K562 (cell line): ENCODE results near the gene ZMYM2. TPM values are rescaled to one million over a fixed set of nuclear protein-coding genes. Genes with fewer than 3 reads are reported as not detected.

ENCODE experiments used
- ATAC-seq: fragments of 200-7000 bp; cut with Tn5 transposase; 3 replicates; pipeline ENCODE4 v1.9.1; 2020; ENCODE audit warnings: moderate library complexity
- BruUV-seq: library from RNA; stranded (reverse); fragments of 400-500 nt; replicated peaks from 2 replicates; lab custom pipeline; 2021; lab: Mats Ljungman, UMichigan
- CTCF ChIA-PET: fragments of 300-600 bp; formaldehyde crosslinking; extraction: SDS; loops from one replicate; lab custom pipeline; 2021; ENCODE audit warnings: low intra/inter-chr PET ratio; lab: Yijun Ruan, JAX
- POLR2A ChIA-PET: fragments of 300-600, 350-650 bp; sonication (Branson Sonifier 250); formaldehyde crosslinking; extraction: SDS; loops from one replicate; lab custom pipeline; 2021; ENCODE audit warnings: antibody characterized with exemption, inconsistent platforms; lab: Yijun Ruan, JAX
- DNase-seq, 4 experiments: peaks; one replicate each; pipeline versions ENCODE4 v3.0.0 to v3.0.0-alpha.2; 2011 to 2018; ENCODE audit warnings: low spot score in 3 of 4, mixed read lengths in 3 of 4; ENCODE audit errors: extremely low read depth in 1 of 4
- FAIRE-seq: peaks from 2 replicates; lab custom pipeline; 2011; peaks lifted over from hg19 to GRCh38; lab: Jason Lieb, UNC
- H2AFZ ChIP-seq: 2 replicates; pipeline ENCODE4 v1.6.0; 2011; ENCODE audit warnings: low read depth, low read length, control low read depth, inconsistent platforms
- H3K27ac ChIP-seq: fragments of 200-600 bp; 3 replicates; pipeline ENCODE4 v1.8.0; 2011; ENCODE audit warnings: low read depth, mild to moderate bottlenecking, control low read depth, inconsistent platforms, low read length, moderate library complexity, mixed read lengths; ENCODE audit errors: extremely low read depth
- H3K27me3 ChIP-seq, 2 experiments: fragments of 300-600 bp in 1 of 2; 2 replicates in 1 of 2; 3 replicates in 1 of 2; pipeline versions ENCODE4 v1.6.0 to v1.8.0; 2011; ENCODE audit warnings: inconsistent platforms in 2 of 2, low read length in 2 of 2, mild to moderate bottlenecking in 1 of 2, mixed read lengths in 1 of 2, moderate library complexity in 1 of 2; ENCODE audit not compliant: control insufficient read depth in 2 of 2, insufficient read depth in 2 of 2
- H3K36me3 ChIP-seq: fragments of 300-600 bp; 3 replicates; pipeline ENCODE4 v1.8.0; 2011; ENCODE audit warnings: mild to moderate bottlenecking, low read length, inconsistent platforms; ENCODE audit not compliant: control insufficient read depth, insufficient read depth
- H3K4me1 ChIP-seq, 2 experiments: fragments of 200-600 bp in 1 of 2; replicated peaks in 1 of 2; 2 replicates in 1 of 2; 3 replicates in 1 of 2; pipeline versions ENCODE4 v1.5.1 to v1.8.0; 2011; ENCODE audit warnings: inconsistent platforms in 2 of 2, low read length in 2 of 2, mild to moderate bottlenecking in 1 of 2, mixed read lengths in 1 of 2, moderate library complexity in 1 of 2; ENCODE audit not compliant: control insufficient read depth in 2 of 2, insufficient read depth in 2 of 2
- H3K4me2 ChIP-seq: 2 replicates; pipeline ENCODE4 v1.6.1; 2011; ENCODE audit warnings: low read length, control low read depth, inconsistent platforms, mixed read lengths; ENCODE audit not compliant: insufficient read depth
- H3K4me3 ChIP-seq: fragments of 200-600 bp; sonication (generic), shearing (Covaris generic); 2 replicates; pipeline ENCODE4 v1.5.1; 2016; ENCODE audit warnings: control low read depth, inconsistent platforms
- H3K79me2 ChIP-seq: fragments of 200-600 bp; 3 replicates; pipeline ENCODE4 v1.8.0; 2011; ENCODE audit warnings: low read length, inconsistent platforms; ENCODE audit not compliant: control insufficient read depth, insufficient read depth
- H3K9ac ChIP-seq, 2 experiments: 2 replicates each; pipeline versions ENCODE4 v1.6.0 to v1.6.1; 2011; ENCODE audit warnings: low read depth in 2 of 2, low read length in 2 of 2, control low read depth in 1 of 2, inconsistent platforms in 1 of 2, mild to moderate bottlenecking in 1 of 2, mixed read lengths in 1 of 2; ENCODE audit not compliant: insufficient read depth in 1 of 2
- H3K9me1 ChIP-seq: one replicate; pipeline ENCODE4 v1.6.0; 2011; ENCODE audit warnings: inconsistent platforms, mild to moderate bottlenecking, low read length, moderate library complexity; ENCODE audit not compliant: control insufficient read depth, insufficient read depth
- H3K9me3 ChIP-seq: replicated peaks from 2 replicates; pipeline ENCODE4 v1.5.1; 2011; ENCODE audit warnings: low read depth, low read length, inconsistent platforms; ENCODE audit not compliant: control insufficient read depth, insufficient read depth
- H4K20me1 ChIP-seq: replicated peaks from 2 replicates; pipeline ENCODE4 v1.6.1; 2011; ENCODE audit warnings: low read length, inconsistent platforms, mixed read lengths; ENCODE audit not compliant: control insufficient read depth, insufficient read depth
- C11orf30 ChIP-seq: fragments of 450-650 bp; IDR thresholded peaks from 2 replicates; pipeline ENCODE4 v1.6.1; 2016; ENCODE audit warnings: low read depth, mild to moderate bottlenecking
- CREB3L1 ChIP-seq: fragments of 450-650 bp; IDR thresholded peaks from 2 replicates; pipeline ENCODE4 v1.6.1; 2014; ENCODE audit warnings: low read depth, mild to moderate bottlenecking, moderate library complexity, borderline replicate concordance
- DPF2 ChIP-seq: fragments of 450-650 bp; IDR thresholded peaks from 2 replicates; pipeline ENCODE4 v1.6.1; 2016
- ESRRB ChIP-seq: fragments of 250-450 bp; sonication (Bioruptor Pico); IDR thresholded peaks from 2 replicates; pipeline ENCODE4 v1.5.0; 2020; ENCODE audit warnings: mild to moderate bottlenecking, moderate library complexity, borderline replicate concordance
- HMG20A ChIP-seq: fragments of 450-650 bp; formaldehyde crosslinking; conservative IDR thresholded peaks from 2 replicates; pipeline ENCODE4 v1.4.0; 2020; ENCODE audit warnings: mild to moderate bottlenecking, mixed read lengths
- HNRNPLL ChIP-seq: fragments of 200-400 bp; formaldehyde crosslinking; IDR thresholded peaks from 2 replicates; pipeline ENCODE4 v1.6.1; 2017; ENCODE audit warnings: low read length, low read depth, mild to moderate bottlenecking; ENCODE audit not compliant: poor library complexity, severe bottlenecking
- MAFG ChIP-seq: fragments of 450-650 bp; conservative IDR thresholded peaks from 2 replicates; pipeline ENCODE4 v1.6.1; 2016; ENCODE audit warnings: missing genetic modification characterization, missing compliant biosample characterization
- NFATC3 ChIP-seq: fragments of 450-650 bp; IDR thresholded peaks from 2 replicates; pipeline ENCODE4 v1.6.1; 2017; ENCODE audit warnings: mild to moderate bottlenecking
- NFE2 ChIP-seq: IDR thresholded peaks from 2 replicates; pipeline ENCODE4 v1.6.1; 2014; ENCODE audit warnings: antibody characterized with exemption, low read depth
- STAT5A ChIP-seq: IDR thresholded peaks from 2 replicates; pipeline ENCODE4 v1.6.1; 2012; ENCODE audit warnings: low read length, inconsistent platforms, borderline replicate concordance
- TBP ChIP-seq: optimal IDR thresholded peaks from 2 replicates; pipeline ENCODE3; 2011; ENCODE audit warnings: low read depth, low read length, improper control_type of control experiment
- ZBTB5 ChIP-seq: fragments of 450-650 bp; IDR thresholded peaks from 2 replicates; pipeline ENCODE4 v1.6.1; 2017; ENCODE audit warnings: antibody characterized with exemption
- ZFP36 ChIP-seq: fragments of 150-350 bp; IDR thresholded peaks from 2 replicates; pipeline ENCODE4 v1.6.1; 2018; ENCODE audit warnings: low read length, low read depth; ENCODE audit not compliant: partially characterized antibody
- ZHX1 ChIP-seq: fragments of 150-350 bp; conservative IDR thresholded peaks from 2 replicates; pipeline ENCODE4 v1.6.1; 2014; ENCODE audit warnings: low read length
- ZNF316 ChIP-seq: fragments of 450-650 bp; IDR thresholded peaks from 2 replicates; pipeline ENCODE4 v1.6.1; 2016
- WGBS: fragments of 100-300 bp; shearing (Covaris generic); methylation state at CpG from one replicate; pipeline ENCODE4 v1.1.6; 2016; ENCODE audit warnings: low coverage, mixed read lengths; ENCODE audit not compliant: insufficient coverage; ENCODE audit errors: missing lambda C conversion rate; 5-methylcytosine and 5-hydroxymethylcytosine counted together
- in situ Hi-C: fragments of 300-500 bp; cut with MboI; formaldehyde crosslinking; loops from 4 replicates; pipeline ENCODE4 v1.15.0; 2018; ENCODE audit warnings: inconsistent platforms, mixed read lengths
- intact Hi-C: fragments of 100-400 bp; cut with micrococcal nuclease; formaldehyde crosslinking; loops from 2 replicates; pipeline ENCODE4 v1.14.2; 2022
- polyA plus RNA-seq, 8 experiments: library from polyadenylated mRNA; depleted of rRNA in 4 of 8; stranded (reverse) in 5 of 8; unstranded in 3 of 8; fragments of >200 nt; fragmentation: Nextera tagmentation in 2 of 8; fragmentation: Illumina TruSeq in 1 of 8; extraction: Ambion mirVana in 2 of 8; extraction: Trizol in 1 of 8; gene quantifications; 2 replicates each; pipeline versions ENCODE4 v1.2.1 to v1.2.3, GENCODE V29; 2011 to 2014; ENCODE audit warnings: inconsistent platforms in 1 of 8, missing spikeins in 1 of 8
- total RNA-seq, 7 experiments: library from RNA; depleted of rRNA in 6 of 7; stranded (reverse); fragments of >200 nt in 6 of 7; fragmentation: Illumina TruSeq in 2 of 7; extraction: Trizol in 2 of 7; gene quantifications; 2 replicates each; pipeline versions ENCODE4 v1.2.1 to v1.2.3, GENCODE V29; 2011 to 2021; ENCODE audit warnings: low replicate concordance in 1 of 7

Gene ZMYM2
- total and polyA plus RNA-seq, 9 of the 15 experiments (the other 6 are each of a cell fraction or from before 2014, with no cell fraction given), result 5.0 to 48.8 (median 26.8) TPM

GRCh38 chr13:19981685-19982238 is 23.2 kb downstream of the ZMYM2 start:
- intact Hi-C loops, result no loop called here
- in situ Hi-C loops, result loop anchor here (10.0 kb wide), 1 partner anchor 183 kb away; the partner anchor contains the start of gene GJA3
- TF ChIP-seq NFE2, result peak; percentile 53
- no peak for TF ChIP-seq ZBTB5
- TF ChIP-seq ZFP36, result no peak
- no peak for TF ChIP-seq ESRRB (CRISPR knock-in tag)
- TF ChIP-seq CREB3L1, result no peak
- no peak for TF ChIP-seq HMG20A (CRISPR knock-in tag)
- TF ChIP-seq ZNF316, result peak; percentile 39
- no peak for TF ChIP-seq HNRNPLL
- no peak for TF ChIP-seq NFATC3
- TF ChIP-seq DPF2, result peak; percentile 14; the same call in 1 of the 2 replicates
- TF ChIP-seq TBP, result no peak
- peak; percentile 56; the same call in 1 of the 2 replicates for TF ChIP-seq MAFG (tag)
- peak; percentile 50 for TF ChIP-seq C11orf30
- TF ChIP-seq STAT5A, result no peak
- TF ChIP-seq ZHX1, result no peak

More at GRCh38 chr13:19981685-19982238, 23.2 kb downstream of the ZMYM2 start:
- H3K27ac ChIP-seq, result peak overlapping the region; percentile 3; the same call in 1 of the 3 replicates
- H3K9ac ChIP-seq, result no peak overlapping the region
- CTCF ChIA-PET, result no interaction called here
- peaks cover 7% of the 10 kb centered on the region; the same call in 1 of the 3 replicates for H3K36me3 ChIP-seq
- H3K27me3 ChIP-seq, result no peaks in the 10 kb centered on the region
- DNase-seq, result peak in 1 of 4 experiments; percentile 8
- no peak overlapping the region for H2AFZ ChIP-seq
- BruUV-seq, result no TSS peak
- H3K9me3 ChIP-seq, result no peaks in the 10 kb centered on the region
- H3K9me1 ChIP-seq, result no peaks in the 10 kb centered on the region
- peak; percentile 75 for ATAC-seq
- H4K20me1 ChIP-seq, result peaks cover 3% of the 10 kb centered on the region; the same call in 1 of the 2 replicates
- FAIRE-seq, result peak; percentile 26
- 13% methylated on average over 3 of the region's 3 CpGs for WGBS
- H3K4me2 ChIP-seq, result no peak overlapping the region
- POLR2A ChIA-PET, result no interaction called here
- H3K4me3 ChIP-seq, result no peak overlapping the region
- H3K79me2 ChIP-seq, result peaks cover 50% of the 10 kb centered on the region
- H3K4me1 ChIP-seq, result peaks cover 4 to 8% of the 10 kb centered on the region in 2 experiments; a peak in 3 of 5 replicates
